HG02798 (cell line): Measurements from ENCODE around the gene BMS1.

ENCODE experiments used
- ATAC-seq: cut with Tn5 transposase; IDR thresholded peaks from one replicate; pipeline ENCODE4 v1.9.1; 2021; ENCODE audit warnings: mild to moderate bottlenecking; ENCODE audit not compliant: unreplicated experiment, poor library complexity

Gene BMS1

DNA sequence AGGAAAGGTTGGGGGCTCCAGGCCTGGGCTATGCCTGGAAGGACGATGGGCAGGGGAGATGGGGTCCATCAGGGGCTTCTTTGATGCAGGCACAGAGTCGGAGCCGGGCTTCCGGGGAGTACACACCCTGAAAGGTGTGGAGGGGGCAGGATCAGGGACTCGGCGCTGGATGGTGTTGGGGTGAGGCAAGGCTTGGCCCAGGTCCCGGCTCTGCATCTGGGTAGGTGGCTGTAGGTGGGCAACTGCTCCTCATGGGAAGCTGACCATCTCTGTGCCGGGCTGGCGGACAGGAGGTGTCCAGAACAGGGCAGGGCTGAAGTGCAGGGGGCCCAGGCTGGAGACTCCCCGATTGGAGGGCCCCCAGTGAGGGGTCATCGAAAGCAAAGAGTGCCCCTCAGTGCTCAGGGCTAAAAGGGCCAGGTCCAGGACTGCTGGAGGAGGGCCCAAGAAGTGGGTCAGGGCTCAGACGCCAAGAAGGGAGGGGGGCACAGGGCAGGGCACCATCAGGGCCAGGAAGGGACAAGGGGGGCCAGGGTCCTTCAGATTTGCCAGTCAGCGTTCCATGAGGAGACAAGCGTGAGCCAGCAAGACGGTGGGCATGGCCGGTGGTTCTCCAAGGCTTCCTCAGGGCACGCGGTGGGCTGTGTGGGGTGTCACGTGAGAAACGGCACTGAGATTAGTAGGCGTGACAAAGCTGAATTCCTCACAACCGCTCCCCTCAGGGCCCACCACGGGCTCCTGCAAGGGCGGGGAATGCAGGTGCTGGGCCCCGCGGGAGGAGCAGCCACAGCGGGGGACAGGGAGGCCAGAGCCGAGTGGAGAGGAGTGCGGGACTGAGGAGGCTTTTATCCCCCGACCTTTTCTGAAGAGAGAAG, 97.0 kb downstream of the BMS1 start:
- ATAC-seq = no peak

DNA sequence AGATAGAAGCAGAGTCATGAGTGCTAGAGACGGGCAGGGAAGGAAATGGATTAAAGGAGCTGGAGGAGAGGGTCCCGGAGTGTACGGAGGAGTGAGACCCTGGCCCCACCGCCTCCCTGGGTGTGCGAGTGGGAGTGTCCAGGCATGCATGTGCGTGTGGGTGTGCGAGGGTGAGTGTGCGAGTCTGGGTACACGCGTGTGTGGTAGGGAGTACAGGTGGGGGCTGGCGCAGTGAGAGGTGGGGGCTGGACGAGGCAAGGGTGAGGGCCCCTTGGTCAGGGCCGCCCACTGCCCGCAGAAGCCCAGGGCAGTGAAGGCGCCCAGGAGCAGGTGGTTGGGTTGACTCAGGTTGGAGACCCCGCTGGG, 97.6 kb downstream of the BMS1 start:
- ATAC-seq = no peak

DNA sequence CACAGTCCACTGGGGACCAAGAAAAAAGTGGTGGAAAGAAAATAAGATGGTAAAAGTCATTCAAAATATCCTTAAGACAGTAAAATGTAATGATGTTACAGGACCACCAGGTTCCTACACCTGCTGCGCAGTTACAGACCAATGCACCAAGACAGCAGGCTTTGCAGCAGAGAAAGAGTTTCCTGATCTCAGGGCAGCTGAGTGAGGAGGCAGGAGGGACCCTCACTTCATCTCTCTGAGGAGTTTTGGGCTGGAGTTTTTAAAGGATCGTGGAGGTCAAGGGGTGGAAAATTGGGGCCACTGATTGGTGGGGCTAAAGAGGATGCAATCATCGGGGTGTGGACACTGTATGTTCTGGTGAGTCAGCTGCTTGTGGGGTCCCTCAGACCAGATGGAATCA, 100.0 kb downstream of the BMS1 start:
- ATAC-seq = no peak
